BJ (cell line): ENCODE results near the gene KRT6A. TPM values are rescaled to one million over a fixed set of nuclear protein-coding genes. Genes with fewer than 3 reads are reported as not detected.
"Not testable (repeated sequence)": the region's sequence is repeated elsewhere in the genome, so short reads cannot be mapped to it uniquely, and the experiment has no call there.

Source experiments
- CTCF ChIA-PET: fragments of 350-600 bp; formaldehyde crosslinking; extraction: SDS; loops from one replicate; lab custom pipeline; 2021; ENCODE audit warnings: antibody characterized with exemption, inconsistent platforms; lab: Yijun Ruan, JAX
- POLR2A ChIA-PET: fragments of 300-600 bp; sonication (Branson Sonifier 250); formaldehyde crosslinking; extraction: SDS; loops from one replicate; lab custom pipeline; 2021; ENCODE audit warnings: antibody characterized with exemption; lab: Charles Lee
- DNase-seq: peaks from one replicate; pipeline ENCODE4 v3.0.0-alpha.2; 2011; ENCODE audit warnings: low read depth
- H3K27me3 ChIP-seq: 2 replicates; pipeline ENCODE4 v1.6.0; 2011; ENCODE audit warnings: low read length; ENCODE audit not compliant: control insufficient read depth, insufficient read depth
- H3K36me3 ChIP-seq: 2 replicates; pipeline ENCODE4 v1.5.1; 2011; ENCODE audit warnings: low read length; ENCODE audit not compliant: control insufficient read depth, insufficient read depth
- H3K4me3 ChIP-seq: 2 replicates; pipeline ENCODE4 v1.5.1; 2011; ENCODE audit warnings: low read depth, mild to moderate bottlenecking, control low read depth, low read length
- polyA plus RNA-seq: library from polyadenylated mRNA; depleted of rRNA; stranded (reverse); fragments of >200 nt; gene quantifications from 2 replicates; pipeline ENCODE4 v1.2.3, GENCODE V29; 2011
- TF ChIP-seq, protein P1 (sequence below): IDR thresholded peaks from 2 replicates; pipeline ENCODE4 v1.5.1; 2011; ENCODE audit warnings: low read depth, mild to moderate bottlenecking, control low read depth, inconsistent platforms, low read length, moderate library complexity; ENCODE audit not compliant: insufficient read depth

KRT6A gene
- polyA plus RNA-seq, 1 experiment, result not detected

DNA sequence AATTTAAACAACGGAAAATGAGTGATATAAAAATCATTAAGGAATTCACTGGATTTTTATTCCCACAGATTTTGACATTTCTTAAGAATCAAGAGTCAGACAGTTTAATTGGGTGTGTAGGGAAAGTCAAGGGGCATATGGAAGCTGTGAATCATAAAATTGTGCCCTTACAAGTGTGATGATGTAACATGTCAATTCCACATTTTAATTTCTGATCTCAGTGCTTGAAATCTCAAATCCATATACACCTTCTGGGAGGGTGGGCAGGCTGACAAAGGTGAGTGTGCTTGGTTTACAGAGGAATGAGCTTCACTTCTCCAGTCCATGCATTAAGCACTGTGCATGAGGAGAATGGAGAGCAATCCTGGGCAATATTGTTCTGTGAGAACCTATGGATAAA, 1.0 kb upstream of the KRT6A start:
- ChIA-PET POLR2A (interaction anchor here (0.7 kb wide), 1 partner anchor 9 kb away, joined by 4 read pairs; no protein-coding TSS in a partner anchor), CTCF (interaction anchor here (0.6 to 3.2 kb wide), 6 partner anchors 13 to 122 kb away, joined by 3 to 10 read pairs (median 3); no protein-coding TSS in a partner anchor)
- TF ChIP-seq, protein P1, sequence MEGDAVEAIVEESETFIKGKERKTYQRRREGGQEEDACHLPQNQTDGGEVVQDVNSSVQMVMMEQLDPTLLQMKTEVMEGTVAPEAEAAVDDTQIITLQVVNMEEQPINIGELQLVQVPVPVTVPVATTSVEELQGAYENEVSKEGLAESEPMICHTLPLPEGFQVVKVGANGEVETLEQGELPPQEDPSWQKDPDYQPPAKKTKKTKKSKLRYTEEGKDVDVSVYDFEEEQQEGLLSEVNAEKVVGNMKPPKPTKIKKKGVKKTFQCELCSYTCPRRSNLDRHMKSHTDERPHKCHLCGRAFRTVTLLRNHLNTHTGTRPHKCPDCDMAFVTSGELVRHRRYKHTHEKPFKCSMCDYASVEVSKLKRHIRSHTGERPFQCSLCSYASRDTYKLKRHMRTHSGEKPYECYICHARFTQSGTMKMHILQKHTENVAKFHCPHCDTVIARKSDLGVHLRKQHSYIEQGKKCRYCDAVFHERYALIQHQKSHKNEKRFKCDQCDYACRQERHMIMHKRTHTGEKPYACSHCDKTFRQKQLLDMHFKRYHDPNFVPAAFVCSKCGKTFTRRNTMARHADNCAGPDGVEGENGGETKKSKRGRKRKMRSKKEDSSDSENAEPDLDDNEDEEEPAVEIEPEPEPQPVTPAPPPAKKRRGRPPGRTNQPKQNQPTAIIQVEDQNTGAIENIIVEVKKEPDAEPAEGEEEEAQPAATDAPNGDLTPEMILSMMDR, result no peak
- H3K36me3 ChIP-seq, result no peaks in the 10 kb centered on the region
- peaks cover 7% of the 10 kb centered on the region for H3K27me3 ChIP-seq
- H3K4me3 ChIP-seq, result no peak overlapping the region
- DNase-seq, result no peak

DNA sequence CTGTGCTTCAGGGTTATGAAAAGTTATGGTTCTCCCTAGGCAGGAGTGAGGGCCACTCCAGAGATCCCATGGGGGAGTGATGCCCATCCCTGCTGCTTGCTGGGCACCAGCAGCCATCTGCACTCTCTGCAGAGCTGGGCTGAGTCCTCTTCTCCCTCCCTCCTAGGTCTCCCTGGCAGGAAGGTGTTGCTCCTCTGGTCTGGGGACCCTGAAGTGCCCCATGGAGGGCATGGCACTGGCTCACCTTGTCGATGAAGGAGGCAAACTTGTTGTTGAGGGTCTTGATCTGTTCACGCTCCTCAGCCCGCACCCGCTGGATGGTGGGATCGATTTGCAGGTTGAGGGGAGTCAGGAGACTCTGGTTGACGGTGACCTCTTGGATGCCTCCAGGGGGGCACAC, 652 bp downstream of the KRT6A start:
- POLR2A ChIA-PET, DNase-seq, H3K27me3 ChIP-seq, H3K36me3 ChIP-seq, H3K4me3 ChIP-seq: not testable (repeated sequence)
- CTCF ChIA-PET, result interaction anchor here (2.0 kb wide), 1 partner anchor 15 kb away, joined by 10 read pairs; no protein-coding TSS in a partner anchor

DNA sequence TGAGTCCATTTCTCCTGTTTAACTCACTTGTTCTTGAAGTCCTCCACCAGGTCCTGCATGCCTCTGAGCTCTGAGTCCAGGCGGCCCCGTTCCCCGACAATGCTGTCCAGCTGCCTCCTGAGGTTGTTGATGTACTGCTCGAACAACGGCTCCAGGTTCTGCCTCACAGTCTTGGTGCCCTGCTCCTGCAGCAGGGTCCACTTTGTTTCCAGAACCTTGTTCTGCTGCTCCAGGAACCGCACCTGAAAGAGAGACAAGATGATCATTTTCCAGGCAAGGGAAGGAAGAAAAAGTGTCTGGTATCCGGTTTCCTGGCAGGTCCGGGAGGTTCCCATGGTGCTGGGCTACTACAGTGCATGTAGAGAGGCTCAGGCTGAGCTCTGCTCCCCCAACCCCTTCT, 1.6 kb downstream of the KRT6A start:
- H3K36me3 ChIP-seq, CTCF ChIA-PET, H3K4me3 ChIP-seq, DNase-seq, POLR2A ChIA-PET: not testable (repeated sequence)
- peaks cover 11% of the 10 kb centered on the region for H3K27me3 ChIP-seq

DNA sequence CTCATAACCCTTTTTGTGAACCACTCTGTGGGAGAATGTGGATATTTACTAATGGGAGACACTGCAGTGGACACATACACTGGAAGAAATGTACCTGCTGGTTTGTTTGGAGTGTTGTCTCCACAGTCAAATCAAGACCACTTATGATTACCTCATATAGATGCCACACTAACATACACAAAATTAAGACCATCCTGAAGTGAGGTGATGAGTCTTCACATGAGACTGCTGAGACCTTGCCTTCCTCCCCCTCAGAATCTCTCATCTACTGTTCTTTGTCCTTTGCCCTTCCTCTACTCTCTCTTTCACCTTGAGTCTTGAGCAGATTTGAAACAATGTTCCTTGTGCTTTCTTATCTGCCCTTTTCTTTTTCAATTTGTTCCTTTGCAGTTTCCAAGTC, 4.3 kb downstream of the KRT6A start:
- Histone ChIP-seq H3K27me3 (peaks cover 11% of the 10 kb centered on the region), H3K4me3 (no peak overlapping the region), H3K36me3 (no peaks in the 10 kb centered on the region)
- POLR2A ChIA-PET, result no interaction called here
- CTCF ChIA-PET, result interaction anchor here (1.4 kb wide), 1 partner anchor 12 kb away, joined by 4 read pairs; no protein-coding TSS in a partner anchor
- TF ChIP-seq, protein P1, result no peak
- no peak for DNase-seq

DNA sequence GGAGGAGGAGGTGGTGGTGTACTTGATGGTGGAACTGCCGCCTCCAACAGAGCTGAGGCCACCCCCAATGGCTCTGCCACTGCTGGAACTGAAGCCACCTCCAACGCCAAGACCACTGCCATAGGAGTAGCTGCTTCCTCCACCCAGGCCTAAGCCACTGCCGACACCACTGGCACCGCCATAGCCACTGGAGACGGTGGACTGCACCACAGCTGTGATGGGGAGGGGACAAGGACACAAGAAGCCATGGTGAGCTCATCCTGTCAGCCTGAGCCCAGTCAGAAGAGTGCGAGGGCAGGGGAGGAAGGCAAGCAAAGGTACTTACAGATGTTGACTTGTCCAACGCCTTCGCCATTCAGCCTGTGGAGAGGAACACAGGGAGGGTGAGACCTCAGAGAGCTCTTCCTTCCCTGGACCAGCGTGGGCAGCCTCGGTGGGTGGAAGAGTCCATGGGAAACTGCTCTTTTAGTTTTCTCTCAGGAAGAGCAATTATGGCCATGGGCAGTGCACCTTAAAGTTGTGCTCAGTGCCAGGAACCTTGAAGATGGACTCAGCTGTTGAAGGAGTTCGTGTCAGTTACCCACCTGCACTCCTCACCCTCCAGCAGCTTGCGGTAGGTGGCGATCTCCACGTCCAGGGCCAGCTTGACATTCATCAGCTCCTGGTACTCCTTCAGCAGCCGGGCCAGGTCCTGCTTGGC, 5.2 kb downstream of the KRT6A start:
- DNase-seq, H3K4me3 ChIP-seq, CTCF ChIA-PET, H3K27me3 ChIP-seq, POLR2A ChIA-PET, H3K36me3 ChIP-seq: not testable (repeated sequence)

DNA sequence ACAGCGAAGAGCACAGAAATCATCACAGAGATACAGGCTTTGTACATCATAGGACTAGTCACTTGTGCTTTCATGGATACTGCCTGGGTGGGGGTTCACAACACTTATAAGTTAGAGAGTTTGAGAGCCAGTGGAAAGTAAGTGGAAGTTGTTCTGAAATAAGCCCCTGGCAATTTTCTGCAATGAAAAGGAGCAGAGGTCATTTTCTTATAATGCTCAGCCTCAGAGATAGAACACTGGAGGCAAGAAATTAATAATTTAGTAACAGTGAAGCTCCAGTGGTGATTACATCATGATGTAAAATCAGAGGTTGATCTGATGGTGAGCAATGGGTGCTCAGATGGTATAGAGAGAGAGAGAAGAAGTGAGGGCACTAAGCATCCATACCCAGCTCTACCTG, 5.8 kb downstream of the KRT6A start:
- TF ChIP-seq, protein P1, result no peak
- no peak overlapping the region for H3K4me3 ChIP-seq
- ChIA-PET CTCF (no interaction called here), POLR2A (no interaction called here)
- no peak for DNase-seq
- H3K27me3 ChIP-seq, result peaks cover 8% of the 10 kb centered on the region
- no peaks in the 10 kb centered on the region for H3K36me3 ChIP-seq
